Psoas muscle (tissue), 8 donors: Measurements from ENCODE around the gene SEMA3F. TPM values are rescaled to one million over a fixed set of nuclear protein-coding genes. Genes with fewer than 3 reads are reported as not detected.

Source experiments
- ATAC-seq, 4 donors: fragments of 200-7000 bp; cut with Tn5 transposase; one replicate each; pipeline ENCODE4 v1.9.1; 2020; ENCODE audit warnings: moderate library complexity in 3 of 4, mild to moderate bottlenecking in 2 of 4
- DNase-seq, 2 donors: peaks; one replicate each; pipeline ENCODE4 v3.0.0-alpha.2; 2020
- H3K27ac ChIP-seq: fragments of 200-600 bp; one replicate; pipeline ENCODE4 v1.8.0; 2022
- H3K27me3 ChIP-seq, 3 donors: fragments of 200-600 bp in 1 of 3; one replicate each; pipeline versions ENCODE4 v1.6.1 to v1.8.0; 2013 to 2022; ENCODE audit warnings: low read length in 2 of 3, mild to moderate bottlenecking in 2 of 3, moderate library complexity in 1 of 3; ENCODE audit not compliant: insufficient read depth in 3 of 3
- H3K36me3 ChIP-seq, 2 donors: fragments of 200-600 bp in 1 of 2; one replicate each; pipeline versions ENCODE4 v1.6.1 to v1.8.0; 2013 to 2022; ENCODE audit warnings: low read depth in 1 of 2, mild to moderate bottlenecking in 1 of 2, moderate library complexity in 1 of 2; ENCODE audit not compliant: insufficient read depth in 1 of 2
- H3K4me1 ChIP-seq: fragments of 200-600 bp; one replicate; pipeline ENCODE4 v1.8.0; 2022
- H3K4me3 ChIP-seq: fragments of 200-600 bp; one replicate; pipeline ENCODE4 v1.8.0; 2022; ENCODE audit warnings: mild to moderate bottlenecking
- H3K9me3 ChIP-seq: fragments of 200-600 bp; one replicate; pipeline ENCODE4 v1.8.0; 2022
- CTCF ChIP-seq: fragments of 200-600 bp; IDR thresholded peaks from one replicate; pipeline ENCODE4 v1.8.0; 2022; ENCODE audit warnings: antibody characterized with exemption
- WGBS, 3 donors: extraction: QIAGEN DNeasy Blood & Tissue Kit; methylation state at CpG; one replicate each; pipeline versions ENCODE4 v1.1.6 to v1.1.7; 2013; 5-methylcytosine and 5-hydroxymethylcytosine counted together
- intact Hi-C, 2 donors: fragments of 100-400 bp; cut with DNase I; formaldehyde crosslinking; loops; one replicate each; pipeline versions ENCODE4 v1.11.0 to v1.14.2; 2022
- polyA plus RNA-seq, 3 donors: library from polyadenylated mRNA; stranded (reverse); fragments of 200-250 nt; gene quantifications; one replicate each; pipeline ENCODE4 v1.2.3, GENCODE V29; 2013
- total RNA-seq, 4 donors: library from RNA; stranded (reverse); fragmentation: NEBNext Ultra II Directional in 2 of 4; extraction: Animal tissue kit (Norgen Biotek cat#: 25700) in 2 of 4; gene quantifications; one replicate each; pipeline versions ENCODE4 v1.2.1 to v1.2.4, GENCODE V29; 2021 to 2023
- donor health status: healthy with polysubstance abuse.
- donor health status: DM: no; HTN: no; CAD: no; lungs with moderate emphysema.
- donor health status: Bipolar disorder and iron deficiency.
- donor health status: healthy.
- donor health status: DM: yes; HTN: yes; CAD: no.
- donor health status: DM: no; HTN: no; CAD: no.
- donor health status: DM: no; HTN: no; CAD: no.
- donor health status: DM: yes; HTN: yes; CAD: no.

Gene SEMA3F
- total and polyA plus RNA-seq, 7 donors, result 4.7 to 13.7 (median 7.6) TPM

- Histone ChIP-seq H3K4me1 (peaks cover 4% of the 10 kb centered on the region), H3K4me3 (no peak overlapping the region), H3K36me3 (peaks cover 2 to 44% of the 10 kb centered on the region in 2 donors), H3K27me3 (no peaks in the 10 kb centered on the region), H3K9me3 (no peaks in the 10 kb centered on the region), H3K27ac (no peak overlapping the region)
- 68 to 84% (median 80%) methylated on average over 2 of the region's 2 CpGs for WGBS, 3 donors
- intact Hi-C loops, result loop anchor here (5.0 kb wide), 2 partner anchors 110 to 150 kb away; no protein-coding TSS in a partner anchor
- no peak for DNase-seq
- ATAC-seq, result peak in 1 of 4 donors; percentile 12
- no peak for TF ChIP-seq CTCF
Observed at GRCh38 chr3:50122071-50122470, 33.1 kb upstream of the SEMA3F start.

- TF ChIP-seq CTCF, result no peak
- H3K27me3 ChIP-seq, result no peaks in the 10 kb centered on the region
- ATAC-seq (no peak), DNase-seq (no peak)
- peaks cover 4% of the 10 kb centered on the region for H3K4me1 ChIP-seq
- no peaks in the 10 kb centered on the region for H3K9me3 ChIP-seq
- intact Hi-C loops, result loop anchor here (5.0 kb wide), 2 partner anchors 109 to 149 kb away; no protein-coding TSS in a partner anchor
- H3K36me3 ChIP-seq, result peaks cover 2 to 37% of the 10 kb centered on the region in 2 donors
- WGBS, 3 donors, result 65 to 84% (median 75%) methylated on average over 13 to 14 of the region's 14 CpGs
- no peak overlapping the region for H3K27ac ChIP-seq
- no peak overlapping the region for H3K4me3 ChIP-seq
Observed at GRCh38 chr3:50122661-50123391, 32.3 kb upstream of the SEMA3F start.

DNA sequence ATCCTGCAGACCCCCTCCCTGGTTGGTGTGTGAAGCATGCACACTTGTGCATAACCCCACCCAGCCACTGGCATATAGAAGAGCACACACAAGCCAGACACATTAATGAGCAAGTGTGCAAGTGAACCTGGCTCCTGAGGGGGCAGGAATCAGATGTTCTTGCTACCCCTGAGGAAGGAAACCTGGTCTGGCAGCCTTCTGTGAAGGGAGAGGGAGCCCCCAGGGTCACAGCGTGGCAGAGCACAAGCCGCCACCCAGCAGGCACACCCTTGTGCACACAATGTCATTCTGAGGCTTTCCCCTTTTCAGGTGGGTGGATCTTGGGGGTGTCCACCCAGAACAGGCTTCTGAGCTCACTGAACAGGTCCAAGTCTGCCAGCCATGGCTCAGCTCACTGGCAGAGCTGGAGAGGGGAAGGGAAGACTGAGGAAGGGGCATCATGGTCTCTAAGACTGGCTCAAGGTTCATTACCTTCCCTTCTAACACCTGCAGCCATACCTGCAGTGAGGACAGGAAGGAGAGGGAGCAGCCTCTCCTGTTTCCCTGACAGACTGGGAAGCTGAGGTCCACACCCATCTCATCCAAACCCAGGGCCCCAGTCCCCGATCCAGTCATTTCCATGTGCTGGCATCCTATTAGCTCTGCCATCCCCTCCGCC, 31.6 kb upstream of the SEMA3F start:
- DNase-seq (no peak), ATAC-seq (no peak)
- 63 to 80% (median 79%) methylated on average over 4 of the region's 4 CpGs for WGBS, 3 donors
- Histone ChIP-seq H3K27me3 (no peaks in the 10 kb centered on the region), H3K4me3 (no peak overlapping the region), H3K27ac (no peak overlapping the region), H3K4me1 (peaks cover 4% of the 10 kb centered on the region), H3K36me3 (peaks cover 2 to 30% of the 10 kb centered on the region in 2 donors), H3K9me3 (no peaks in the 10 kb centered on the region)
- intact Hi-C loops, result loop anchor here (5.0 kb wide), 2 partner anchors 109 to 149 kb away; no protein-coding TSS in a partner anchor
- no peak for TF ChIP-seq CTCF

- Histone ChIP-seq H3K4me3 (no peak overlapping the region), H3K4me1 (peaks cover 4% of the 10 kb centered on the region), H3K27me3 (no peaks in the 10 kb centered on the region), H3K27ac (no peak overlapping the region), H3K9me3 (no peaks in the 10 kb centered on the region), H3K36me3 (peaks cover 2 to 23% of the 10 kb centered on the region in 2 donors)
- intact Hi-C loops, result loop anchor here (5.0 kb wide), 2 partner anchors 108 to 148 kb away; no protein-coding TSS in a partner anchor
- 21 to 25% (median 23%) methylated on average over 15 of the region's 15 CpGs for WGBS, 3 donors
- ATAC-seq (no peak), DNase-seq (no peak)
- no peak for TF ChIP-seq CTCF
Observed at GRCh38 chr3:50124052-50124799, 30.9 kb upstream of the SEMA3F start.
